DLD1 (cell line): ENCODE results near the gene PHF21A.

Experiments used
- in situ Hi-C: cut with HindIII; loops from 2 replicates; pipeline ENCODE4 v1.10.0; 2017; ENCODE audit warnings: low sequenced_read_pairs

Gene PHF21A

GRCh38 chr11:45935349-45936064 is 185.7 kb downstream of the PHF21A start:
- in situ Hi-C loops: no loop called here

GRCh38 chr11:45934580-45935318 is 186.5 kb downstream of the PHF21A start:
- in situ Hi-C loops: no loop called here

DNA sequence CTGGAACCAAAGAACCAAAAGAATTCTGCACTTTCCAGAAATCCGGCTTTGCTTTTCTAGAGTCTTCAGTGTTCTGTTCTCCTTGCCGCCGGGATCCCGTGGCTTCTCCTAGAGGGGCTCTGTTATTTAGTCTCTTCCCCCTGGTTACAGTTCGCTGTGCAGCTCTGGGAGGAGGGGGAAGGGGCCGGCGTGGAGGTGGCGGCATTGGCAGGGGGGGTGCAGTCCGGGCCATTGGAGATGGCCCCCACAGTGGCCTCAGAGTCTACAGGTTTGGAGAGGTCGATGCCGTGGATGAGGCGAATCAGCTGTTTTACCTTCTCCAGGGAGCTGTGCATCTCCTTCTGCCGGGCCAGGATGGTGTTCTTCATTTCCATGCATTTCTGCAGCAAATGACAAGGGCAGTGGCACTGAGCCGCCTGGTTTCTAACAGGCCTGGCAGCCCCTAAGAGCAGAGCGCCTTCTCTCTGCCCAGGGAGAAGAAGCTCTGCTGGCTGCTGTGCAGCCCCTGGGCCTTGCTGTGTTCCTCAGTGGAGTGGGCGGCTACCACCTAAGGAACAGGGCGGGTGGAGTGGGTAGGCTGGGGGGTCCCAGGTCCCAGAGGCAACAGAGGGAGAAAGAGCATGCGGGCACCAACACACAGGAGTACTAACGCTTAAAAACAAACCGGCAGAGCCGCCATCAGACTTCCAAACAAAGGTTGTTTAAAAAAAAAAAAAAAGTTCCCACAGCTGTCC is 187.2 kb downstream of the PHF21A start:
- in situ Hi-C loops: no loop called here

DNA sequence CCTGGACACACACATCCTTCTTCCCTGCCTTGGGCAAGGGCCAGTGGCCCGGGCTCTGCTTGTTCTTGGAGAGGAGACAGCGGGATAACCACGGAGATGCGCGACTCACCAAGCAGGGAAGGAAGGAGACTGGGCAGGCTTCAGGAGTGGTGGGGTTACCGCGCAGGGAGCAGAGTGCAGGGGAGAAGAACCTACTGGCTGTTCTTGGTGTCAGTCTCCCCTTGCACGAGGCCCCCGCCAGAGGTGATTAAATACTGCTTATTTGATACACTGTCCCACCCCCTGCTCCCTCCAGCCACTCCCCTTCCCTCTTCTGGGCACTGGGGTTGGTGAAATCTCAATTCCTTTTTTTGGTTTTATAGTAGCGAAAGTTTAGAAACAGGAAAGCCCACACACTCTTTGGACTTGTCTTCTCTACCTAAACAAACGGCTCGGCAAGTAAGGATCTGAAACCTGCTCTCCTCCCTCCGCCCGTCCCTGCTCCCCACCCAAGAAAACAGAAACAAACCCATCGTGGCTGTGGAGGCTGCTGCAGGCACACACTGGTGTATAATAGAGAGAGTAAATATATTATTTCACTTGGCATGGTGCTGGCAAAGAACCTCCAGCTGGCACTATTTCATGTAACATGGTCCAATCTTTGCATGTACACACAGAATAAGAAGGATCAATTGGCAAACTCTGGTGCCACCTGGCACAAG is 188.0 kb downstream of the PHF21A start:
- in situ Hi-C loops: no loop called here

- in situ Hi-C loops: no loop called here
Observed at GRCh38 chr11:45932217-45932616, 189.0 kb downstream of the PHF21A start.

DNA sequence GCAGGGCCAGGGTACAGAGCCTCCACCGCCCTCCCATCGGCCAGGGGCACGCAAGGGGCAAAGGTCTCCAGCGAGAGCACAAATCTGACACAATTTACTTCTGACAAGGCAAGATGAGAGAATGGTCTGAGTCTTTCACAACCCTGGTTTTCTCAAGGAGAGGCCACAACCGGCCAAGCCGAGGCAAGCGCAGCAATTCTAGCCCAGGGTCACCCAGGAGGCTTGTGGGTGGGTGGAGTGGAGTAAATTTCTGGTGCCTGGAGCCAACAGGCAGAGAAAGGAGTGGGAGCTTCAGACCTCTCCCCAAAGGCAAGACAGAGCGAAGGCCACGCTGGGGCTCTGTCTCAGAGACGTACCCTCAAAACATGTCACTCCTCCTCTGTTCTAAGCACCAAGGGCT is 189.5 kb downstream of the PHF21A start:
- in situ Hi-C loops: no loop called here

GRCh38 chr11:45930951-45931570 is 190.2 kb downstream of the PHF21A start:
- in situ Hi-C loops: no loop called here

GRCh38 chr11:45930031-45930794 is 191.0 kb downstream of the PHF21A start:
- in situ Hi-C loops: no loop called here

- in situ Hi-C loops: no loop called here
Observed at GRCh38 chr11:45929486-45930030, 191.7 kb downstream of the PHF21A start.

DNA sequence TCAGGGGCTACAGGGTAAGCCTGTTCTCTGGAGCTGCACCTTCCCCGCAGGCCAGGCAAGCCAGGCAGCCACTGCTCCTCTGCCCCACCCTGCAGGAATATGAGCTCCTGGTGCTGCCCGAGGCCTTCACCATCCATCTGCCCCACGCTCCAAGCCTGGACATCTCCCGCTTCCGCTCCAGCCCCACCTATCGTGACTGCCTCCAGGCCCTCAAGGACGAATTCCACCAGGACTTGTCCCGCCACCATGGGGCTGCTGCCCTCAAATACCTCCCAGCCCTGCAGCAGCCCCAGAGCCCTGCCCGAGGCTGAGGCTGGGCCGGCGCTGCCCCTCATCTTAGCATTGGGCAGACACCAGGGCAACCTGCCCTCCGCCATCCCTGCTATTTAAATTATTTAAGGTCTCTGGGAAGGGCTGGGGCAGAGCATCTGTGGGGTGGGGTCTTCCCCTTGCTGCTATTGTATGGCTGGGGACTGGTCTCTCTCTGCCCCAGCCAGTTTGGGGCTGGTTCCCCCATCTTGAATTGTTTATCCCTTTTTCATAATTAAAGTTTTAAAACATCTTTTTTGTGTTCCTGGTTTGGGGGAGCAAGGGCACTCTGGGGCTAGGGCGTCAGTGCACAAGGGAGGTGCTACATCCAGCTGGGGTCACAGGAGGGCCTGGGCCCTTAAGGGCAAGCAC is 192.6 kb downstream of the PHF21A start:
- in situ Hi-C loops: no loop called here

DNA sequence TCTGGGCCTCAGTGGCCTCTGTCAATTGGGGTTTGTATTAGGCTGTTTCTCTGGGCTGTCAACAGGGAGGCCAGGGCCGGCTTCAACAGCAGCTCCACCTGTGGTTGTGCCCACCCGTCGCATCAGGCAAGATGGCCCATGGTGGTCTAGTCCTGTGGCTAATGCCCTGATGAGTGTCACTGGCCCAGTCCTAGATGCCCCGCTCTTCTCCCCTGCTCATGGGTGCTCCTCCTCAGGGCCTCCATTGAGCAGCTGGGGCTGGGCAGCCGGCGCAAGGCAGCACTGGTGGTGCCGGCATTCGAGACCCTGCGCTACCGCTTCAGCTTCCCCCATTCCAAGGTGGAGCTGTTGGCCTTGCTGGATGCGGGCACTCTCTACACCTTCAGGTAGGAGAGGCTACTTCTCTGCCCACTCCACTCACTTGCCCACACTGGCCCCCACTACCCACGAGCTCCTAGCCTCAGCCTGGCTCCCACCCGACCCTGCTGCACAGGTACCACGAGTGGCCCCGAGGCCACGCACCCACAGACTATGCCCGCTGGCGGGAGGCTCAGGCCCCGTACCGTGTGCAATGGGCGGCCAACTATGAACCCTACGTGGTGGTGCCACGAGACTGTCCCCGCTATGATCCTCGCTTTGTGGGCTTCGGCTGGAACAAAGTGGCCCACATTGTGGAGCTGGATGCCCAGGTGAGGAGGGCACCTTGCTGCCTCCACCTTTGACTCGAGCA is 193.4 kb downstream of the PHF21A start:
- in situ Hi-C loops: no loop called here

DNA sequence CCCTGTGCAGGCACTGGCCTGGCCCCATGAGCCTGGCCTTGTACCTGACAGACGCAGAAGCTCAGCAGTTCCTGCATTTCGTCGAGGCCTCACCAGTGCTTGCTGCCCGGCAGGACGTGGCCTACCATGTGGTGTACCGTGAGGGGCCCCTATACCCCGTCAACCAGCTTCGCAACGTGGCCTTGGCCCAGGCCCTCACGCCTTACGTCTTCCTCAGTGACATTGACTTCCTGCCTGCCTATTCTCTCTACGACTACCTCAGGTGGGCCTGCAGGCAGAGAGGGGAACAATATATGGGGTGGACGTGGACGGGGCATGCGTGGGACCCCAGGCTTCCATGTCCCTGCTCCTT is 193.9 kb downstream of the PHF21A start:
- in situ Hi-C loops: no loop called here

DNA sequence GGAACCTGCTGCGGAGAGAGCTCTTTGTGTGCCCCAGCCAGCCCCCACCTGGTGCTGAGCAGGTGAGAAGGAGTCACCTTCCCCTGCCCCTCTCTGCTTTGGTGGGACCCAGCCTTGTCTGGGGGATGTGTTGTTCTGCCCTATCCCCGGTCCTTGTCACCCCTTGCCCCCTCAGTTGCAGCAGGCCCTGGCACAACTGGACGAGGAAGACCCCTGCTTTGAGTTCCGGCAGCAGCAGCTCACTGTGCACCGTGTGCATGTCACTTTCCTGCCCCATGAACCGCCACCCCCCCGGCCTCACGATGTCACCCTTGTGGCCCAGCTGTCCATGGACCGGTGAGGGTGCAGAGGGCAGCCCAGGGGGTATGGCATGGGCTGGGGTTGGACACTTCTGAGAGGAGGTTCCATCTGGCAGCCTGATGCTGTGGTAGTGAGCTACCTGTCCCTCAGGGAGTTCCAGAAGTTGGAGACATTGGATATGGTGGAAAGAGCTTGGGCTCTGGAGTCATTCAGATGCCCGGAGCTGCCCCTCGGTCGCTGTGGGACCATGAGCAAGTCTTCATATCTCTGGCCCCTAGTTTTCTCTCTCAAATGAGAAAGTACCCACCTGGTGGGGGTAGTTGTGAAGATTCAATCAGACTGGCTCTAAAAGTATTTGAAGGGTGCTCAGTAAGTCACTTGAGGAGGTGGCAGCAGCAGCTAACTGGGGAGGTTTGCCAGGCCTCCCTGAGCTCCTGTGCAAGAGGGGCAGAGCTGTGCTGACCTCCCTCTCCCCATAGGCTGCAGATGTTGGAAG is 194.5 kb downstream of the PHF21A start:
- in situ Hi-C loops: no loop called here

- in situ Hi-C loops: no loop called here
Observed at GRCh38 chr11:45926001-45926401, 195.3 kb downstream of the PHF21A start.

DNA sequence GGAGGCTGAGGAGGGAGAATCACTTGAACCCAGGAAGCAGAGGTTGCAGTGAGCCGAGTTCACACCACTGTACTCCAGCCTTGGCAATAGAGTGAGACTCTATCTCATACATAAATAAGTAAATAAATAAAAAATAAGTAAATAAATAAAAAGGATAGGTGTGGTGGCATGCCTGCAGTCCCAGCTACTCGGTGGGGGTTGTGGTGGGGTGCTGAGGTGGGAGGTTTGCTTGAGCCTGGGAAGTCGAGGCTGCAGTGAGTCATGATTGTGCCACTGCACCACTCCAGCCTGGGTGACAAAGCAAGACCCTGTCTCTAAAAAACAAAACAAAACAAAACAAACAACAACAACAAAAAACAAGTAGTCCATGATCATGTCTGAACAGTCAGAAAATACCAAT is 195.7 kb downstream of the PHF21A start:
- in situ Hi-C loops: no loop called here

- in situ Hi-C loops: no loop called here
Observed at GRCh38 chr11:45924927-45925326, 196.3 kb downstream of the PHF21A start.

GRCh38 chr11:45924036-45924915 is 197.0 kb downstream of the PHF21A start:
- in situ Hi-C loops: no loop called here
